ENCODE measurements around the gene CPNE5.

DNA sequence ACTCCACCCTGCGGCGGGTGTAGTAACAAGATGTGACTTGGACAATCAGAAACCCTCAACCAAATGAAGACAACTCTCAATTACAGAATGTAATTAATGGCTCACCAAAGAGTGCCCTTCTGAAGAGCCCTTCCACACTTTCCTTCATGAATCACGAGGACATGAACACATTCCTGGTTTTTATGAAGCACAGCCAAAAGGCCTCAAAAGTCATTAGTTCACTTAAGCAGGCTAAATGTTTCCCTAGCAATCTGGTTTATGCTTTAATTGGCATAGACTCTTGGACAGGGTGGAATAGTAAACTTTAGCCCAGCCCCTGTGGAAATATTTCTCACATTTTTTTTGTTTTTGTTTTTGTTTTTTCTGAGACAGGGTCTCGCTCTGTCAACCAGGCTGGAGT, 20.5 kb downstream of the CPNE5 start:
- TF ChIP-seq, protein P1, sequence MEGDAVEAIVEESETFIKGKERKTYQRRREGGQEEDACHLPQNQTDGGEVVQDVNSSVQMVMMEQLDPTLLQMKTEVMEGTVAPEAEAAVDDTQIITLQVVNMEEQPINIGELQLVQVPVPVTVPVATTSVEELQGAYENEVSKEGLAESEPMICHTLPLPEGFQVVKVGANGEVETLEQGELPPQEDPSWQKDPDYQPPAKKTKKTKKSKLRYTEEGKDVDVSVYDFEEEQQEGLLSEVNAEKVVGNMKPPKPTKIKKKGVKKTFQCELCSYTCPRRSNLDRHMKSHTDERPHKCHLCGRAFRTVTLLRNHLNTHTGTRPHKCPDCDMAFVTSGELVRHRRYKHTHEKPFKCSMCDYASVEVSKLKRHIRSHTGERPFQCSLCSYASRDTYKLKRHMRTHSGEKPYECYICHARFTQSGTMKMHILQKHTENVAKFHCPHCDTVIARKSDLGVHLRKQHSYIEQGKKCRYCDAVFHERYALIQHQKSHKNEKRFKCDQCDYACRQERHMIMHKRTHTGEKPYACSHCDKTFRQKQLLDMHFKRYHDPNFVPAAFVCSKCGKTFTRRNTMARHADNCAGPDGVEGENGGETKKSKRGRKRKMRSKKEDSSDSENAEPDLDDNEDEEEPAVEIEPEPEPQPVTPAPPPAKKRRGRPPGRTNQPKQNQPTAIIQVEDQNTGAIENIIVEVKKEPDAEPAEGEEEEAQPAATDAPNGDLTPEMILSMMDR (conservative IDR thresholded peaks at IDR 0.05 in 1 of 2, IDR thresholded peaks at IDR 0.05 in 1 of 2; ENCODE audit: low read depth in 1 of 2, low read length in 2 of 2) = no peak
- TF ChIP-seq EZH2 (IDR thresholded peaks at IDR 0.05; ENCODE audit: low read length, missing control alignments) = no peak
